Stimulated activated CD4-positive, alpha-beta T cell treated with anti-CD3 and anti-CD28 coated beads, Interleukin-2, amount 100 ng/mL, for 24 hours (primary cell): ENCODE results near the gene MAPK12.

Experiments used
- DNase-seq, 2 donors: peaks; one replicate each; pipeline ENCODE4 v3.0.0-alpha.2; 2020

The MAPK12 gene

DNA sequence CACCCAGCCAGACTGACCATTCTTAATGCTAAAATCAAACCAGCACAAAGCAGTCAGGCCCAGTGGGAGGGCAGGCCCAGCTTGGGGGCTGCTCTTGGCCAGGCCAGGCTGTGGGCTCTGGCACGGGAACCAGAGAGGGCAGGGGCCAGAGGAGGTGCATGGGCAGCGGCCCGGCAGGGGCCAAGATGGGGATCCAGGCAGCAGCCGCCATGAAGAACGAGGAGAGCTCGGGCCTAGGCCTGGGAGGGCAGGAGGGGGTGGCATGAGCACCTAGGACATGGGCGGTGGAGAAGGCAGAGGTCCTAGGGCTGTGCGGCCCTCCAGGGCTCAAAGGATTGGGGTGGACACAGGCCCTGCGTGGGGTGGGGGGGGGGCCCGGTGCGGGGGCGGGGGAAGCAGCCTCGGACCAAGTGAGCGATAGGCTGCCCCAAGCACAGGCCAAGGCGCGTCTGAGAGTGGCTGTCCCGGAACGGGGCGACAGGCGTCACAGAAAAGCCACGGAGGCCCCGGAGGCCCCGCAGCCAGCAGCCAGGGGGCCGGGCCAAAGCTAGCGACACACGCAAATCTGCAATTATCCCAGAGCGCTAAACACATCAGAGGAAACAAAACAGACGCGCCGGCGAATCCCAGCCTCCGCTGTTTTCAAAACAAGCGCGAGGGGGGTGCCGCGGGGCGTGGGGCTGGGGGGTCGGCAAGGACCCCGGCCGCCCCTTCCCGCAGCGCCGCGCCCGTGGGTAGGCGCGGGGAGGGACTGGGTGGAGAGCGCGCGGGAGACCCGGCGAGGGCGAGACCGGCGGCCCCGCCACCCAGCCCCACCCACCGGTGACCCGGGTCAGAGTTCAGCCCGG is 37.7 kb upstream of the MAPK12 start:
- no peak for DNase-seq

GRCh38 chr22:50298266-50298637 is 36.8 kb upstream of the MAPK12 start:
- DNase-seq = no peak

DNA sequence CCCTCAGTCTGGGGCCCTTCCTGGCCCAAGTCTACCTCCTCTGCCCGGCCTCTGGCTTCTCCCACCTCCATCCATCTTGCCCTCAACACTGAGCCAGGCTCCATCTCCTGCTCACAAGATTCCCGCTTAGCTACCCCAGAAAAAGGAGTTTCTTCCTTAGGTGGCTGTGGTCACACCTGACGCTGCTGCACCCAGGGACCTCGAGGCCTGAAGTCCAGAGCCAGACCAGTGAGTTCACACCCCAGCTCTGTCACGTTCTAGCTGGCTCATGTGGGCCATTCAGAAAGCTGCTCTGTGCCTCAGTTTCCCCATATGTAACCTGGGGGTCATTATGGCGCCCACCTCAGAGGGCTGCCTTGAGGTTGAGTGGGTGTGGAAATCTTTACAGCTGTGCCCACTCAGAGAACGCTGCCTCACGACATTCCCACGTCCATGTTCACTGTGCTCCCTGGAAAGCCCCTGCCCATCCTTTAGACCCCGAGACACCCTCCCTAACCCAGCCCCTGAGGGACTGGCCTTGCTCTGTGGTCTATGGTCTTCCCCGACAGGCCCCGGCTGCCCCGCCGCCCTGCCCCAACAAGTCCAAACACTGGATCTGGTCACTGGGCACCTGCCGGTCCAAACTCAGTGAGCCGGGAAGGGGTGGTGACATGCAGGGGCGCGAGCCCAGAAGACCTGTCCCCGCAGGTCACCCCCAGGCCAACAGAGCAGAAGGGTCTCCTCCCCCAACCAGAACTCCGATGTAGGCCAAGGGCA is 36.2 kb upstream of the MAPK12 start:
- no peak for DNase-seq

- no peak for DNase-seq
Measured at GRCh38 chr22:50296658-50297490, 35.4 kb upstream of the MAPK12 start.

GRCh38 chr22:50294319-50294656 is 32.8 kb upstream of the MAPK12 start:
- no peak for DNase-seq

GRCh38 chr22:50293441-50294318 is 32.2 kb upstream of the MAPK12 start:
- DNase-seq = no peak

GRCh38 chr22:50292643-50293440 is 31.4 kb upstream of the MAPK12 start:
- DNase-seq = no peak

GRCh38 chr22:50289942-50290630 is 28.6 kb upstream of the MAPK12 start:
- no peak for DNase-seq

GRCh38 chr22:50289151-50289941 is 27.9 kb upstream of the MAPK12 start:
- DNase-seq = no peak

- no peak for DNase-seq
Measured at GRCh38 chr22:50287731-50288130, 26.2 kb upstream of the MAPK12 start.

GRCh38 chr22:50286701-50287318 is 25.3 kb upstream of the MAPK12 start:
- no peak for DNase-seq

GRCh38 chr22:50286275-50286674 is 24.8 kb upstream of the MAPK12 start:
- no peak for DNase-seq

GRCh38 chr22:50285568-50286229 is 24.2 kb upstream of the MAPK12 start:
- DNase-seq = no peak

GRCh38 chr22:50284479-50284878 is 23.0 kb upstream of the MAPK12 start:
- DNase-seq = no peak

GRCh38 chr22:50283821-50284220 is 22.3 kb upstream of the MAPK12 start:
- no peak for DNase-seq

GRCh38 chr22:50282361-50283155 is 21.1 kb upstream of the MAPK12 start:
- DNase-seq = no peak

DNA sequence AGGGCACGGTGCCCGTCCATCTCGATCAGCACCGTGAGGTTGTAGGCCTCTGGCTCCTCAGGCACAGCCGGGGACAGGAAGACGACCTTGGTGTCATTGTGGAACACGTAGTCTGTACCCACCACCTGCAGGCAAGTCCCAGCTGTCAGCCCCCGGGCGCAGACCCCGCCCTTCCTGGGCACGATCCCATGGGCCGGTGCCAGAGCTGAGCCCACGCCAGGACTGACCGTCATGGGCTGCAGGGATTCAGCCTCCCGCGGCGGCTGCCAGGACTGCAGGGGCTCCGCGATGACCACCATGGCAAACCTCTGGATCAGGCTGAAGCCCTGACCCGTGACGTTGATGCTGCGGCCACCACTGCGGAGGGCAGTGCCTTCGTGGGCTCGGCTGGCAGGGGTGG is 20.5 kb upstream of the MAPK12 start:
- no peak for DNase-seq

DNA sequence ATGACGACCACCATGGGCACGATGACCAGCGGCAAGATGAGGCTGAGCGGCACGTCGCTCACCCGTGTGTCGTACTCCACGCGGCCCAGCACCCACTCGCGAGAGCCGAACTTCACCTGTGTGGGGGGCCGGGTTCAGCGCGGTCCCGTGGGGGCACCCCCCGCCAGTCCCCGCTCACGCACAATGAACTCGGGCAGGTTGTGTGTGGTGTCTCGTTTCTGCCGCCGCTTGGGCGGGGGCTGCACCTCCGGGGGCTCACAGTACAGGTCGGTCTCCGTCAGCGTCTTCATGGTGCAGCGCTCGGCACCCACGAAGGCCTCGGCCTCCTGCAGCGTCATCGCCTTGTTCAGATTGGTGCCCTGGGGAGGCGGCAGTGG is 19.9 kb upstream of the MAPK12 start:
- no peak for DNase-seq
